LHCN-M2 (cell line): Measurements from ENCODE around the gene ATL1. TPM values are rescaled to one million over a fixed set of nuclear protein-coding genes. Genes with fewer than 3 reads are reported as not detected.
"Not testable (repeated sequence)": the region's sequence is repeated elsewhere in the genome, so short reads cannot be mapped to it uniquely, and the experiment has no call there.

Experiments
- DNase-seq: peaks from one replicate; pipeline ENCODE4 v3.0.0-alpha.2; 2012; ENCODE audit warnings: low read depth
- total RNA-seq: library from RNA; depleted of rRNA; stranded (reverse); fragments of >200 nt; gene quantifications from 2 replicates; pipeline ENCODE4 v1.2.3, GENCODE V29; 2014

ATL1 gene
- total RNA-seq, 1 experiment from 2014 or later = 14.9 TPM

- no peak for DNase-seq
These were observed 96.8 kb downstream of the ATL1 start for GRCh38 chr14:50656776-50657175.

GRCh38 chr14:50657753-50658152 lies 97.8 kb downstream of the ATL1 start:
- DNase-seq = no peak

- no peak for DNase-seq
These were observed 98.3 kb downstream of the ATL1 start for GRCh38 chr14:50658203-50658602.

- no peak for DNase-seq
These were observed 99.5 kb downstream of the ATL1 start for GRCh38 chr14:50659327-50659974.

- not testable (repeated sequence) for DNase-seq
These were observed 104.6 kb downstream of the ATL1 start for GRCh38 chr14:50664579-50664978.

- not testable (repeated sequence) for DNase-seq
These were observed 105.4 kb downstream of the ATL1 start for GRCh38 chr14:50665300-50665699.

- peak; percentile 68 for DNase-seq
These were observed 107.1 kb downstream of the ATL1 start for GRCh38 chr14:50666772-50667683.

- no peak for DNase-seq
These were observed 107.7 kb downstream of the ATL1 start for GRCh38 chr14:50667684-50667995.

- DNase-seq = peak; percentile 83
These were observed 108.3 kb downstream of the ATL1 start, which contains the start of gene SAV1 for GRCh38 chr14:50667996-50668825. Gene SAV1, minus strand, starts transcription at chr14:50668306. Its CDS starts 339 bp downstream, at chr14:50667967.

- no peak for DNase-seq
These were observed 108.8 kb downstream of the ATL1 start for GRCh38 chr14:50668826-50669143.

GRCh38 chr14:50669441-50669986 lies 109.6 kb downstream of the ATL1 start:
- no peak for DNase-seq

- DNase-seq = no peak
These were observed 110.4 kb downstream of the ATL1 start for GRCh38 chr14:50670196-50670865.

- DNase-seq = no peak
These were observed 110.9 kb downstream of the ATL1 start for GRCh38 chr14:50670866-50671256.

- DNase-seq = peak; percentile 51
These were observed 115.7 kb downstream of the ATL1 start for GRCh38 chr14:50675597-50675996.

- no peak for DNase-seq
These were observed 117.0 kb downstream of the ATL1 start for GRCh38 chr14:50676814-50677516.

- peak; percentile 76 for DNase-seq
These were observed 117.7 kb downstream of the ATL1 start for GRCh38 chr14:50677527-50678063.

GRCh38 chr14:50678163-50678562 lies 118.2 kb downstream of the ATL1 start:
- no peak for DNase-seq

- no peak for DNase-seq
These were observed 119.7 kb downstream of the ATL1 start for GRCh38 chr14:50679674-50680073.
